Stimulated activated CD4-positive, alpha-beta T cell treated with anti-CD3 and anti-CD28 coated beads, TNF-alpha, amount 100 ng/mL, for 48 hours (primary cell): Measurements from ENCODE around the gene ITGA2.
A peak's percentile ranks its signal among the peaks of the same experiment; 100 is the strongest.
"Not testable (repeated sequence)": the region's sequence is repeated elsewhere in the genome, so short reads cannot be mapped to it uniquely, and the experiment has no call there.

Experiments used
- DNase-seq, 3 donors: peaks; one replicate each; pipeline ENCODE4 v3.0.0-alpha.2; 2020; ENCODE audit warnings: low read depth in 3 of 3

Gene ITGA2

DNA sequence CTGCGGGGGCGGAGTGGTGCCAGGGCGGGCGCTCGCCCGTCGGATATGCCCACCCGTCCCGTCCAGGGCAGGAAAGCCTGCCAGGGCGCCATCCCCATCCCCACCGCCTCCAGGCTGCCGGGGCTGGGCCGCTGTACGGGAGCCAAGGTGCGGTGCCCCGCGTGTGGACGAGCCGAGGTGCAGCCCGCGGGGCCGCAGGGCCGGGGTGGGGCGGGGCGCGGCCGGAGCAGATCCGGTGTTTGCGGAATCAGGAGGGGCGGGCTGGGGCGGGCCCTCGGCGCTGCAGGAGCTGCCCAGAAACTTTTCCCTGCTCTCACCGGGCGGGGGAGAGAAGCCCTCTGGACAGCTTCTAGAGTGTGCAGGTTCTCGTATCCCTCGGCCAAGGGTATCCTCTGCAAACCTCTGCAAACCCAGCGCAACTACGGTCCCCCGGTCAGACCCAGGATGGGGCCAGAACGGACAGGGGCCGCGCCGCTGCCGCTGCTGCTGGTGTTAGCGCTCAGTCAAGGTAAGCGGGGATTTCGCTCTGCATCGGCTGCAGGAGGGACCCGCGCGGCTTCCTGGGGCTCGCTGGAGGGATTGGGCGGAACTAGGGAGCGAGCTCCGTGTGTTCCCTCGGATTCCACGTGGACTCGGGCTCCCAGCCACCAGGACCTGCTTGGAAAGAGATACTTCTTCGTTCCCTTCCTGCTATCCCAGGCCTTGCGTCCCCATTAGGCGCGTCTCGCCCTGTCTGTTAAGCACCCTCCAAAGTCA lies at the start of gene ITGA2:
ITGA2 (plus strand) TSS at position 328 of the 756 bp plus-strand sequence; CDS start at position 445, 117 bp downstream.
- no peak for DNase-seq

- no peak for DNase-seq
These were observed 45.9 kb upstream of the ITGA2 start for GRCh38 chr5:52943285-52943684.

DNA sequence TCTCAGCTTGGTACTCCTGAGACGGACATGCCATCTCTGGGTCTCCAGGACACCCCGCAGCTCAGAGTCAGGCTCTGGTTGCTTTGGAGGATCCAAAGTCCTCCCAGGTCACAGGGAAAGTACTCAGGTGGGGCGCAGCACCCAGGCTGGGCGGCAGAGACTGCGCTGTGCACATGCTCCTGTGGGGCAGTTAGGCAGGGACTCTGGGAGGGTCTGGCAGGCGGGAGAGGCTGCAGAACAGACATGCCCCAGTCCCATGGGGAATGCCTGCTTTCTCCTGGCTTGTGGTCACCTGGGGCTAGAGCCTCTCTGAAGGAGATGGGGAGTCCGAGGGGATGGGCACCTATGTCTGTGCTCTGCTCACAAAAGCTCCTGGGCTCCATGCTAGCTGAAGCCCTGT lies 45.3 kb upstream of the ITGA2 start:
- no peak for DNase-seq

GRCh38 chr5:52945040-52945439 lies 44.1 kb upstream of the ITGA2 start:
- no peak for DNase-seq

GRCh38 chr5:52947208-52947607 lies 41.9 kb upstream of the ITGA2 start:
- DNase-seq: no peak

DNA sequence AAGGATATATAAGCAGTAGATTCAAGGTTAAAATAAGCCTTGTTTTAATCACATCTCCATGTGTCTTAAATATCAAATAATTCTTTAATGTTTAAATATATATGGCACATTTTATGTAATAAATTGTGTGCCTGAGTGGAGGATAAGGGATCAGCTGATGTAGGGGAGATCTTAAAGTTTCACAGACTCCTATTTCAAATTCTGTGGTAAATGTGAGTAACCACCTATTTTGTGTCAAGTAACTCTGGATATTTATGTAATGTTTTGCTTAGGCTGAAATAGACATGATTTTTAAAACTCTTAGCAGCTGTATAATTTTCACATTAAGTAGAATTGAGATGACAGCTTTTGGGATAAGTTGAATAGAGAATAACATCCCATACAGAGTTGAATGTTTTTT lies 41.3 kb upstream of the ITGA2 start:
- no peak for DNase-seq

DNA sequence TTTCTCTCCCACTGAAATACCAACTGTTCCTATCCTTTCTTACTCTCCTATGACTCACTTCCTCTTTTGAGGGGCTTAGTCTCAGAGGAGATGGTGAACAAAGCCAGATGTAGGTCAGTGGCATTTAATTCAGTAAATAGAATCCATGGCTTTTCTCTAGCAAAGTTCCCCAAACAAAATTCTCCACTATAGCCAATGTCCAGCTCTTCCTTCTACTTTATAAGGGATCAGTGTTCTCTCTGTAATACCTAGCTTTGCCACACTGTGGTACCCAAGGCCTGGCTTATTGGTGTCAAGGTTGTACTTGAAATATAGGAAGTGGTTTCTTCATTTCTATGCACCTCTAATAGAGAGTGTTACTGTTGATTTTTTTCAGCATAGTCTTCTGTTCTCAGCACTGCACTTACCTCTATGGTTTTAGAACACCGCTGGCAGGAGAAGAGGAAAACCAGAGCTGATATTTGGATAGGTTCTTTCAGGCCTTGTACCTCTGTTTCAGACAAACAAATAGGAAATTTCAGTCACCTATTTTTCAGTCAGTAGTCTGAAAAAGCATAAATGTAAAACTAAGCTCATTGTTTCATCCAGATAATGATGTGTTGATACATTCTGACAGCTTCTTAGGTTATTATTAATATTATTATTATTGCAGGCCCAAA lies 40.6 kb upstream of the ITGA2 start:
- DNase-seq: peak; percentile 26 to 41 (median 33)

DNA sequence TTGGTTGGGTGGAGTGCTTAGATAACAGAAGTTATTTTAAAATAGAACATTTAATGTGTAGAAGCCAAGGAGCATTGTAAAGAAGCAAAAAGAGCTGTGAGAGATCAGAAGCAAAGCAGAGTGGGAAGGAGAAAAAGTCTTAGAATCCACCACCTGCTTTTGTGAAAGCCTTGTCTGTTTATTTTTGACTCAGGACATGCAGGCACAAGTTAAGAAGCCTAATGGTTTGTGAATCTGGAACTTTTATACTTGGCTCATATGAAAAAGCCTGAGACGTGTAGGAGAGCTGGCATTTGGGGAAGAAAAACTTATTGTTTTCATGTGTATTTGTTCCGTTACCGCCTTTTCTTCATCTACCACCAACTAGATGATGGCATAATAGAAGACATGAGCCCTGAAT lies 38.5 kb upstream of the ITGA2 start:
- DNase-seq: no peak

- DNase-seq: no peak
These were observed 36.7 kb upstream of the ITGA2 start for GRCh38 chr5:52952483-52952882.

DNA sequence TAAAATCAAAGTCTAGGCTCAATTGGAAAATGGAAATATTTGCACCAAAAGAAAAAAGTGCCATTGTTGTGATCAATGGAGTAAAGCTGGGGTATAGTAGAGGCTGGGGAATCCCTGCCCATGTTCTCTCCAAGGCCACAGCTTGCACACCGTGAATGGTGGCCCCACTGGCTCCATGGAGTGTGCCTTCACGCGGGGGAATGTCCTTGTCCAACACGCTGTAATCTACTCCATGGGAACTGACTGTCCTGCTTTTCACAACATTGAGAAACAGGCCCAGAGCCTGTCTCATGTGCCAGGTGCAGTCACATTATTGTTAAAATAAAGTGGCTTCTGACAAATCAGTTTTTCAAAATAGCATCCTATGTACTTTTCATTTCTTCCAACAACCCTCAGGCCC lies 33.1 kb upstream of the ITGA2 start:
- no peak for DNase-seq

DNA sequence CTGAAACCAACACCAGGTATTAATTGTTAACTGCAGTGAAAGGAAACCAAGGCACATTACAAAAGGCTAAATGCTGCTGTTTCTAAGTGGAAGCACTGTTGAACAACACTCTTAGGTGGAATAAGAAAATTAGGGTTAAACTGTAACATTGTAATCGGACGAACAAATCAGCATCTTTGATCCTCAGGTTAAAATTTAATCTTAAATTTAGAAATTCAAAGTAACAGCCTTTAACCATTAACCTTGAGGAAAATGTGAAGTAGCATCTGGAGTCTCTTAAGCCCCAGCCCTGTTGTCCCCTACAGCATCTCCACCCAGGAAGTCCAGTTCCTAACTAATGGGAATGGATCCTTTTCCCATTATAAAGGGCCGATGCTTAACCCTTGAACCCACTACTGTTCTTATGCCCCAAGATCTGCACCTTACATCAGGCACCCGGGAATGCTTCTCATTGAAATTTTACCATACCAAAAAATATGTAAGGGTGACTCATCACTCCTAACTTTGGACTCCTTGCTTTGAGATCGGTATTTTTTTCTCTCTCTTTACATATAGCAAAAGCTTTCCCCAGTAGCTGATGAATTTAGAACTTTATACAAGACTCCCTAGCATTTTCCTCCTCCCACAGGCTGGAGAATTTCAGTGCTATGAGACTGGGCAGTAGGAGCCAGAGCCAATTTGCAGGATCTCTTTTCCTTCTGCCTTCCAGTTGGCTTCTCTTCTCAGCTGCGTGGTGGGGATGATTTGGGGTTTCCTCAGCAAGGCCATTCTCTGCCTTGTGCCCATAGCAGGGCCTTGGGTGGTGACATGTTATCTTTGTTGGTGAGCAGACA lies 32.0 kb upstream of the ITGA2 start:
- no peak for DNase-seq

GRCh38 chr5:52961274-52961681 lies 27.9 kb upstream of the ITGA2 start:
- DNase-seq: no peak

DNA sequence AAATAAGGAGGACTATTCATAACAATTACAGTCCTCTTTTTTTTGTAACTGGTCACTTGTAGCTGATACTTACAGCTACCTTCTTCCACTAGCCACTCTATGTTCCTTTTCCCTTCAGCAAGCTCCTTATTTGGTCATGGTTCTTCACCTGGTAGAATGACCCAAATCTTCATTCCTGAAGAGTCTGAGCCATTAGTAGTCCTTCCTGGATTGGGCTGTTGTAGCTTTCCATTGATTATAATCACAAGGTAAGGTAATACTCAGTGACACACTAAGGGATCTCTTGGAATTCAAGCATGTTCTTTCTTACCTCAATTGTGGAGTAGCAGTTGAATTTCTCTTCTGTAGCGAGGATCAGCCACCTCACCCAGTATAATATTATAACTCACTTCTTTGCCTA lies 25.5 kb upstream of the ITGA2 start:
- no peak for DNase-seq

GRCh38 chr5:52964138-52964537 lies 25.0 kb upstream of the ITGA2 start:
- DNase-seq: no peak

DNA sequence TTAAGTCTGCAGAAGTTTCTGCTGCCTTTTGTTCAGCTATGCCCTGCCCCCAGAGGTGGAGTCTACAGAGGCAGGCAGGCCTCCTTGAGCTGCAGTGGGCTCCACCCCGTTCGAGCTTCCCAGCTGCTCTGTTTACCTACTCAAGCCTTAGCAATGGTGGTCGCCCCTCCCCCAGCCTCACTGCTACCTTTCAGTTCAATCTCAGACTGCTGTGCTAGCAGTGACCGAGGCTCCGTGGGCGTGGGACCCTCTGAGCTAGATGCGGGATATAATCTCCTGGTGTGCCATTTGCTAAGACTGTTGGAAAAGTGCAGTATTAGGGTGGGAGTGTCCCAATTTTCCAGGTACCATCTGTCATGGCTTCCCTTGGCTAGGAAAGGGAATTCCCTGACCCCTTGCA lies 13.0 kb upstream of the ITGA2 start:
- not testable (repeated sequence) for DNase-seq

DNA sequence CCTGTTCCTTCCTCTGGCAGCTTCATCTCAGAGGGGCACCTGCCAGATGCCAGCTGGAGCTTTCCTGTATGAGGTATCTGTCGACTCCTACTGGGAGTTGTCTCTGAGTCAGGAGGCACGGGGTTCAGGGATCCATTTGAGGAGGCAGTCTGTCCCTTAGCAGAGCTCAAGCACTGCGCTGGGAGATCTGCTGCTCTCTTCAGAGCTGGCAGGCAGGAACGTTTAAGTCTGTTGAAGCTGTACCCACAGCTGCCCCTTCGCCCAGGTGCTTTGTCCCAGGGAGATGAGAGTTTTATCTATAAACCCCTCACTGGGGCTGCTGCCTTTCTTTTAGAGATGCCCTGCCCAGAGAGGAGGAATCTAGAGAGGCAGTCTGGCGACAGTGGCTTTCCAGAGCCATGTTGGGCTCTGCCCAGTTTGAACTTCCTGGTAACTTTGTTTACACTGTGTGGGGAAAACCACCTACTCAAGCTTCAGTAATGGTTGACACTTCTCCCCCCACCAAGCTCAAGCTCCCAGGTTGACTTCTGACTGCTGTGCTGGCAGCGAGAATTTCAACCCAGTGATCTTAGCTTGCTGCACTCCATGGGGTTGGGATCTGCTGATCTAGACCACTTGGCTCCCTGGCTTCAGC lies 11.8 kb upstream of the ITGA2 start:
- DNase-seq: no peak

- no peak for DNase-seq
These were observed 7.6 kb upstream of the ITGA2 start for GRCh38 chr5:52981507-52981906.

GRCh38 chr5:52983731-52984636 lies 5.2 kb upstream of the ITGA2 start:
- no peak for DNase-seq

DNA sequence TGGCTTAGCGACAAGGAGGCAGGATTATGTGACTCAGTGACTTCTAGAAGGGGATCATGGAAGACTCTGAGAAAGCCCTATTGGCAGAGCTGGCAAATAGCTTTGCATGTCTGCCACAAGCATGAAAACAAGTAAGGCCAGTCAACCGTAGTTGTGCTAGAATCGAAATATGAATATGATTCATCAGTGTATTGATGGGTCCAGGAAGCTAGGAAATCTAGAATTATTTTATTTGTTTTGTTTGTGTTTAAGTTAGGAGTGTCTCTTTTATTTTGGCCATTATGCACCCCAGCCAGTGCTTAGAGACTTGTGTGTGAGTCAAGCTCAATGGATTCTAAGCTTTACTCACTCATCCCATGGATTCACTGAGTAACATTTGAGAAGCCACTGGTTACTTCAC lies 3.8 kb upstream of the ITGA2 start:
- DNase-seq: no peak

DNA sequence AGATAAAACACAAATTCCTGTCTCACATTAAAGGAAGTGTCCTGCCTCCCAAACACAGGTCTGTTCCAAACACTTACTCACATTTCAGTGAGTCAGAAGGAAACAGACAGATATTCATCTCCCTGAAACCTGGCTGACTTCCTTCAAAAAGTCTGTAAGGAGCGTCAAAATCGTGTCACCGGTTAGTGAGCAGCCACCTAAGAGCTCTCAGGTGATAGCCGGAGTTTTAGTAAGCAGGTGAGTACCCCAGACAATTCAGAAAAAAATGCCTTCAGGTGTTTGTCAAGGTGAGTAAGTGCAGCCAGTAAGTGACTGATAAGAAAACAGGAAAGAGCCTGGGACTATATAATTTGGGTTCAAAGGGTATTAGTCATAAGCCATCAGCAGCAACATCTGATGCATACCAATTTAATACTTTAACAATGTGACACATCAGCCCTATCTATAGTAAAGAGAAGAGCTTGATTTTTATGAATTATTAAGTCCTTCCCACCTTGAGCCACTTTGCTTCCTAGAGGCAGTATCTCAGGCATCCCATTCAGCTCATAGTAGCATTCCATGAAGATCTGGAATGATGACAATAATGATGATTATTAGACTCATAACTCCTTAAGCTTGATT lies 1.3 kb upstream of the ITGA2 start:
- no peak for DNase-seq
